Measurements from ENCODE around the gene RTF2. TPM values are rescaled to one million over a fixed set of nuclear protein-coding genes. Genes with fewer than 3 reads are reported as not detected.
"Not testable (repeated sequence)": the region's sequence is repeated elsewhere in the genome, so short reads cannot be mapped to it uniquely, and the experiment has no call there.

RTF2 gene
- total and polyA plus RNA-seq, 9 donors, result 90.9 to 130 (median 110) TPM

GRCh38 chr20:56524444-56524843, 56.0 kb downstream of the RTF2 start, which contains the start of gene FAM209A:
TSS of gene FAM209A (plus strand) at chr20:56524744. CDS start at chr20:56524809, 65 bp downstream.
- H3K4me3 ChIP-seq (ENCODE audit: low read length); DNase-seq; H3K27ac ChIP-seq (ENCODE audit: low read length); H3K27me3 ChIP-seq (ENCODE audit: control insufficient read depth, insufficient read depth, low read length); H3K4me1 ChIP-seq (ENCODE audit: control insufficient read depth, insufficient read depth, low read length): not testable (repeated sequence)
- 77% methylated on average over 3 of the region's 7 CpGs for WGBS (ENCODE audit: insufficient coverage)
- peaks cover 15% of the 10 kb centered on the region for H3K9me3 ChIP-seq (replicated peaks; ENCODE audit: control insufficient read depth, low read depth, low read length)
- peaks cover 13% of the 10 kb centered on the region for H3K36me3 ChIP-seq (ENCODE audit: control insufficient read depth, insufficient read depth, low read length)

- 94% methylated on average over 7 of the region's 7 CpGs for WGBS (ENCODE audit: insufficient coverage)
- H3K27me3 ChIP-seq (ENCODE audit: control insufficient read depth, insufficient read depth, low read length), result no peaks in the 10 kb centered on the region
- H3K27ac ChIP-seq (ENCODE audit: low read length), result no peak overlapping the region
Observed at GRCh38 chr20:56527521-56527920, 59.1 kb downstream of the RTF2 start.

GRCh38 chr20:56532946-56533345, 64.5 kb downstream of the RTF2 start, which contains the start of gene FAM209B:
TSS of gene FAM209B (plus strand) at chr20:56533246. CDS start at chr20:56533342, 96 bp downstream.
- H3K27me3 ChIP-seq (ENCODE audit: control insufficient read depth, insufficient read depth, low read length); H3K27ac ChIP-seq (ENCODE audit: low read length); H3K9me3 ChIP-seq (replicated peaks; ENCODE audit: control insufficient read depth, low read depth, low read length); H3K36me3 ChIP-seq (ENCODE audit: control insufficient read depth, insufficient read depth, low read length); H3K4me3 ChIP-seq (ENCODE audit: low read length); H3K4me1 ChIP-seq (ENCODE audit: control insufficient read depth, insufficient read depth, low read length); DNase-seq: not testable (repeated sequence)
- WGBS (ENCODE audit: insufficient coverage), result 77% methylated on average over 7 of the region's 9 CpGs

More at GRCh38 chr20:56527521-56527920, 59.1 kb downstream of the RTF2 start:
- Histone ChIP-seq H3K9me3 (replicated peaks; ENCODE audit: control insufficient read depth, low read depth, low read length) (no peaks in the 10 kb centered on the region), H3K36me3 (ENCODE audit: control insufficient read depth, insufficient read depth, low read length) (no peaks in the 10 kb centered on the region), H3K4me3 (ENCODE audit: low read length) (no peak overlapping the region), H3K4me1 (ENCODE audit: control insufficient read depth, insufficient read depth, low read length) (no peaks in the 10 kb centered on the region)
- no peak for DNase-seq

- Histone ChIP-seq H3K9me3 (replicated peaks; ENCODE audit: control insufficient read depth, low read depth, low read length) (peaks cover 2% of the 10 kb centered on the region), H3K27me3 (ENCODE audit: control insufficient read depth, insufficient read depth, low read length) (no peaks in the 10 kb centered on the region), H3K27ac (ENCODE audit: low read length) (no peak overlapping the region), H3K36me3 (ENCODE audit: control insufficient read depth, insufficient read depth, low read length) (no peaks in the 10 kb centered on the region), H3K4me1 (ENCODE audit: control insufficient read depth, insufficient read depth, low read length) (no peaks in the 10 kb centered on the region), H3K4me3 (ENCODE audit: low read length) (no peak overlapping the region)
- WGBS (ENCODE audit: insufficient coverage), result 100% methylated on average over 2 of the region's 3 CpGs
- no peak for DNase-seq
Observed at GRCh38 chr20:56537997-56538396, 69.6 kb downstream of the RTF2 start.

GRCh38 chr20:56540415-56540814, 72.0 kb downstream of the RTF2 start:
- no peak for DNase-seq
- no peaks in the 10 kb centered on the region for H3K36me3 ChIP-seq (ENCODE audit: control insufficient read depth, insufficient read depth, low read length)
- H3K4me1 ChIP-seq (ENCODE audit: control insufficient read depth, insufficient read depth, low read length), result no peaks in the 10 kb centered on the region
- no peak overlapping the region for H3K27ac ChIP-seq (ENCODE audit: low read length)
- peaks cover 2% of the 10 kb centered on the region for H3K9me3 ChIP-seq (replicated peaks; ENCODE audit: control insufficient read depth, low read depth, low read length)
- no peak overlapping the region for H3K4me3 ChIP-seq (ENCODE audit: low read length)
- 80% methylated on average over 6 of the region's 6 CpGs for WGBS (ENCODE audit: insufficient coverage)
- no peaks in the 10 kb centered on the region for H3K27me3 ChIP-seq (ENCODE audit: control insufficient read depth, insufficient read depth, low read length)

- DNase-seq, result peak; percentile 61
Observed at GRCh38 chr20:56542489-56543030, 74.1 kb downstream of the RTF2 start.

GRCh38 chr20:56551571-56551970, 83.1 kb downstream of the RTF2 start:
- 86% methylated on average over 7 of the region's 8 CpGs for WGBS (ENCODE audit: insufficient coverage)
- H3K4me3 ChIP-seq (ENCODE audit: low read length), result no peak overlapping the region
- H3K27ac ChIP-seq (ENCODE audit: low read length), result no peak overlapping the region
- H3K36me3 ChIP-seq (ENCODE audit: control insufficient read depth, insufficient read depth, low read length), result no peaks in the 10 kb centered on the region
- no peaks in the 10 kb centered on the region for H3K4me1 ChIP-seq (ENCODE audit: control insufficient read depth, insufficient read depth, low read length)
- no peaks in the 10 kb centered on the region for H3K9me3 ChIP-seq (replicated peaks; ENCODE audit: control insufficient read depth, low read depth, low read length)
- peaks cover 3% of the 10 kb centered on the region for H3K27me3 ChIP-seq (ENCODE audit: control insufficient read depth, insufficient read depth, low read length)
- DNase-seq, result no peak

More at GRCh38 chr20:56542489-56543030, 74.1 kb downstream of the RTF2 start:
- Histone ChIP-seq H3K27ac (ENCODE audit: low read length) (no peak overlapping the region), H3K4me3 (ENCODE audit: low read length) (no peak overlapping the region), H3K4me1 (ENCODE audit: control insufficient read depth, insufficient read depth, low read length) (no peaks in the 10 kb centered on the region), H3K36me3 (ENCODE audit: control insufficient read depth, insufficient read depth, low read length) (no peaks in the 10 kb centered on the region), H3K9me3 (replicated peaks; ENCODE audit: control insufficient read depth, low read depth, low read length) (no peaks in the 10 kb centered on the region), H3K27me3 (ENCODE audit: control insufficient read depth, insufficient read depth, low read length) (peaks cover 2% of the 10 kb centered on the region)
- WGBS (ENCODE audit: insufficient coverage), result 21% methylated on average over 4 of the region's 9 CpGs

GRCh38 chr20:56552911-56553629, 84.6 kb downstream of the RTF2 start:
- Histone ChIP-seq H3K4me1 (ENCODE audit: control insufficient read depth, insufficient read depth, low read length) (no peaks in the 10 kb centered on the region), H3K4me3 (ENCODE audit: low read length) (no peak overlapping the region), H3K36me3 (ENCODE audit: control insufficient read depth, insufficient read depth, low read length) (no peaks in the 10 kb centered on the region), H3K9me3 (replicated peaks; ENCODE audit: control insufficient read depth, low read depth, low read length) (no peaks in the 10 kb centered on the region), H3K27me3 (ENCODE audit: control insufficient read depth, insufficient read depth, low read length) (peaks cover 5% of the 10 kb centered on the region), H3K27ac (ENCODE audit: low read length) (no peak overlapping the region)
- no peak for DNase-seq
- 57% methylated on average over 5 of the region's 8 CpGs for WGBS (ENCODE audit: insufficient coverage)

- Histone ChIP-seq H3K27ac (ENCODE audit: low read length) (no peak overlapping the region), H3K27me3 (ENCODE audit: control insufficient read depth, insufficient read depth, low read length) (peaks cover 5% of the 10 kb centered on the region), H3K36me3 (ENCODE audit: control insufficient read depth, insufficient read depth, low read length) (no peaks in the 10 kb centered on the region), H3K9me3 (replicated peaks; ENCODE audit: control insufficient read depth, low read depth, low read length) (no peaks in the 10 kb centered on the region), H3K4me3 (ENCODE audit: low read length) (no peak overlapping the region), H3K4me1 (ENCODE audit: control insufficient read depth, insufficient read depth, low read length) (no peaks in the 10 kb centered on the region)
- WGBS (ENCODE audit: insufficient coverage), result 38% methylated on average over 3 of the region's 4 CpGs
- peak; percentile 83 for DNase-seq
Observed at GRCh38 chr20:56554869-56555268, 86.4 kb downstream of the RTF2 start.

GRCh38 chr20:56558968-56559367, 90.5 kb downstream of the RTF2 start:
- no peaks in the 10 kb centered on the region for H3K36me3 ChIP-seq (ENCODE audit: control insufficient read depth, insufficient read depth, low read length)
- no peak for DNase-seq
- peaks cover 5% of the 10 kb centered on the region for H3K27me3 ChIP-seq (ENCODE audit: control insufficient read depth, insufficient read depth, low read length)
- 47% methylated on average over 2 of the region's 6 CpGs for WGBS (ENCODE audit: insufficient coverage)
- no peaks in the 10 kb centered on the region for H3K9me3 ChIP-seq (replicated peaks; ENCODE audit: control insufficient read depth, low read depth, low read length)
- no peak overlapping the region for H3K27ac ChIP-seq (ENCODE audit: low read length)
- H3K4me1 ChIP-seq (ENCODE audit: control insufficient read depth, insufficient read depth, low read length), result no peaks in the 10 kb centered on the region
- H3K4me3 ChIP-seq (ENCODE audit: low read length), result no peak overlapping the region

Data from muscle of leg (tissue), 11 donors.